ENCODE data around the gene GRIN3A.

DNA sequence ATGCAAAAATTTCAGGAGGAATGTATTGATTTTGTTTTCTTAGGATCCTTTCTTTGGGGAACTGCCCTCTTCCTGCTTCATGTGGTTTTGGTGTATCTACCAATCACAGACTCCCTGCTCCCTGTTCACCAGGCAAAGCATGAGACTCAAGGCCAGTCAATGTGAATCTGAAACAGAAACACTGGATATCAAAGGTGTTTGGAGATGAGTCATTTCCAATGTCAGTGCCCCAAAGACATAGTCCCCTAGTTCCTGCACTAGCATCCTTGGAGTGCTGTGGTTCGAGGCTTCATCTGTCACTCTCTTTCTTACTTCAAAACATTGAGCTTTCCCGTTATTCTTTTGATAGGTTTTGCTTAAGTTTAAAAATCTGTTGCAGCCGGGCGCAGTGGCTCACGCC lies 151.8 kb downstream of the GRIN3A start:
- no peak for TF ChIP-seq EZH2 (IDR thresholded peaks at IDR 0.05; ENCODE audit: borderline replicate concordance, low read depth, low read length, severe bottlenecking)
- TF ChIP-seq, protein P1, sequence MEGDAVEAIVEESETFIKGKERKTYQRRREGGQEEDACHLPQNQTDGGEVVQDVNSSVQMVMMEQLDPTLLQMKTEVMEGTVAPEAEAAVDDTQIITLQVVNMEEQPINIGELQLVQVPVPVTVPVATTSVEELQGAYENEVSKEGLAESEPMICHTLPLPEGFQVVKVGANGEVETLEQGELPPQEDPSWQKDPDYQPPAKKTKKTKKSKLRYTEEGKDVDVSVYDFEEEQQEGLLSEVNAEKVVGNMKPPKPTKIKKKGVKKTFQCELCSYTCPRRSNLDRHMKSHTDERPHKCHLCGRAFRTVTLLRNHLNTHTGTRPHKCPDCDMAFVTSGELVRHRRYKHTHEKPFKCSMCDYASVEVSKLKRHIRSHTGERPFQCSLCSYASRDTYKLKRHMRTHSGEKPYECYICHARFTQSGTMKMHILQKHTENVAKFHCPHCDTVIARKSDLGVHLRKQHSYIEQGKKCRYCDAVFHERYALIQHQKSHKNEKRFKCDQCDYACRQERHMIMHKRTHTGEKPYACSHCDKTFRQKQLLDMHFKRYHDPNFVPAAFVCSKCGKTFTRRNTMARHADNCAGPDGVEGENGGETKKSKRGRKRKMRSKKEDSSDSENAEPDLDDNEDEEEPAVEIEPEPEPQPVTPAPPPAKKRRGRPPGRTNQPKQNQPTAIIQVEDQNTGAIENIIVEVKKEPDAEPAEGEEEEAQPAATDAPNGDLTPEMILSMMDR (IDR thresholded peaks at IDR 0.05; ENCODE audit: borderline replicate concordance, extremely low read depth, low read length, poor library complexity, severe bottlenecking): no peak
